Measurements from ENCODE around the gene RAB27A. TPM values are rescaled to one million over a fixed set of nuclear protein-coding genes. Genes with fewer than 3 reads are reported as not detected.

Gene RAB27A
- total RNA-seq, 1 experiment from 2014 or later = 6.3 TPM

GRCh38 chr15:55179141-55179540, 110.5 kb downstream of the RAB27A start:
- no peaks in the 10 kb centered on the region for H3K27me3 ChIP-seq (ENCODE audit: low read length)
- H3K9ac ChIP-seq (ENCODE audit: low read length) = no peak overlapping the region
- ATAC-seq = no peak
- H3K9me3 ChIP-seq (ENCODE audit: low read length) = no peaks in the 10 kb centered on the region
- H3K4me2 ChIP-seq (ENCODE audit: low read length) = no peak overlapping the region
- H3K4me1 ChIP-seq (ENCODE audit: insufficient read depth, low read length) = peaks cover 10% of the 10 kb centered on the region
- intact Hi-C loops (cut with micrococcal nuclease) = no loop called here
- H3K79me2 ChIP-seq (ENCODE audit: low read length) = no peaks in the 10 kb centered on the region
- H2AFZ ChIP-seq (ENCODE audit: low read length) = no peak overlapping the region
- no peak for DNase-seq
- POLR2A ChIA-PET (ENCODE audit: unreplicated experiment) = no interaction called here
- CTCF ChIA-PET = no interaction called here
- no TSS peak for BruUV-seq (replicated peaks)
- H3K9me2 ChIP-seq (replicated peaks; ENCODE audit: low read length) = no peaks in the 10 kb centered on the region
- H3K36me3 ChIP-seq (ENCODE audit: low read depth, low read length) = peaks cover 36% of the 10 kb centered on the region
- no peaks in the 10 kb centered on the region for H3F3A ChIP-seq (ENCODE audit: low read length, unreplicated experiment)
- 0 out of 2 replicates have a peak, but pooled peaks cover 3% of the 10 kb centered on the region for H4K20me1 ChIP-seq (ENCODE audit: low read length)
- H3K4me3 ChIP-seq (ENCODE audit: low read length) = no peak overlapping the region
- TF ChIP-seq, protein P1, sequence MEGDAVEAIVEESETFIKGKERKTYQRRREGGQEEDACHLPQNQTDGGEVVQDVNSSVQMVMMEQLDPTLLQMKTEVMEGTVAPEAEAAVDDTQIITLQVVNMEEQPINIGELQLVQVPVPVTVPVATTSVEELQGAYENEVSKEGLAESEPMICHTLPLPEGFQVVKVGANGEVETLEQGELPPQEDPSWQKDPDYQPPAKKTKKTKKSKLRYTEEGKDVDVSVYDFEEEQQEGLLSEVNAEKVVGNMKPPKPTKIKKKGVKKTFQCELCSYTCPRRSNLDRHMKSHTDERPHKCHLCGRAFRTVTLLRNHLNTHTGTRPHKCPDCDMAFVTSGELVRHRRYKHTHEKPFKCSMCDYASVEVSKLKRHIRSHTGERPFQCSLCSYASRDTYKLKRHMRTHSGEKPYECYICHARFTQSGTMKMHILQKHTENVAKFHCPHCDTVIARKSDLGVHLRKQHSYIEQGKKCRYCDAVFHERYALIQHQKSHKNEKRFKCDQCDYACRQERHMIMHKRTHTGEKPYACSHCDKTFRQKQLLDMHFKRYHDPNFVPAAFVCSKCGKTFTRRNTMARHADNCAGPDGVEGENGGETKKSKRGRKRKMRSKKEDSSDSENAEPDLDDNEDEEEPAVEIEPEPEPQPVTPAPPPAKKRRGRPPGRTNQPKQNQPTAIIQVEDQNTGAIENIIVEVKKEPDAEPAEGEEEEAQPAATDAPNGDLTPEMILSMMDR (conservative IDR thresholded peaks at IDR 0.05; ENCODE audit: low read depth, low read length) = no peak
- H3K27ac ChIP-seq (ENCODE audit: low read length) = no peak overlapping the region

- no peak for TF ChIP-seq EZH2 (IDR thresholded peaks at IDR 0.05; ENCODE audit: low read length, unreplicated experiment)
- H3K4me2 ChIP-seq (ENCODE audit: low read length) = no peak overlapping the region
- BruUV-seq (replicated peaks) = no TSS peak
- no peaks in the 10 kb centered on the region for H3K36me3 ChIP-seq (ENCODE audit: low read depth, low read length)
- no peaks in the 10 kb centered on the region for H3K27me3 ChIP-seq (ENCODE audit: low read length)
- H3K9me3 ChIP-seq (ENCODE audit: low read length) = no peaks in the 10 kb centered on the region
- ATAC-seq (no peak), DNase-seq (no peak)
- H3K79me2 ChIP-seq (ENCODE audit: low read length) = no peaks in the 10 kb centered on the region
- no peaks in the 10 kb centered on the region for H3F3A ChIP-seq (ENCODE audit: low read length, unreplicated experiment)
- no peak overlapping the region for H3K9ac ChIP-seq (ENCODE audit: low read length)
- H2AFZ ChIP-seq (ENCODE audit: low read length) = no peak overlapping the region
- no peak overlapping the region for H3K27ac ChIP-seq (ENCODE audit: low read length)
- POLR2A ChIA-PET (ENCODE audit: unreplicated experiment) = no interaction called here
- CTCF ChIA-PET = no interaction called here
- H4K20me1 ChIP-seq (ENCODE audit: low read length) = no peaks in the 10 kb centered on the region
- intact Hi-C loops (cut with micrococcal nuclease) = no loop called here
- H3K4me3 ChIP-seq (ENCODE audit: low read length) = no peak overlapping the region
- no peaks in the 10 kb centered on the region for H3K9me2 ChIP-seq (replicated peaks; ENCODE audit: low read length)
- H3K4me1 ChIP-seq (ENCODE audit: insufficient read depth, low read length) = no peaks in the 10 kb centered on the region
Measured at GRCh38 chr15:55170361-55170760, 119.3 kb downstream of the RAB27A start.

- Histone ChIP-seq H3K4me1 (ENCODE audit: insufficient read depth, low read length) (no peaks in the 10 kb centered on the region), H3K9ac (ENCODE audit: low read length) (no peak overlapping the region), H3F3A (ENCODE audit: low read length, unreplicated experiment) (no peaks in the 10 kb centered on the region), H3K79me2 (ENCODE audit: low read length) (no peaks in the 10 kb centered on the region), H3K27me3 (ENCODE audit: low read length) (no peaks in the 10 kb centered on the region), H3K9me2 (replicated peaks; ENCODE audit: low read length) (no peaks in the 10 kb centered on the region), H3K4me3 (ENCODE audit: low read length) (no peak overlapping the region), H3K36me3 (ENCODE audit: low read depth, low read length) (no peaks in the 10 kb centered on the region), H3K4me2 (ENCODE audit: low read length) (no peak overlapping the region), H3K9me3 (ENCODE audit: low read length) (no peaks in the 10 kb centered on the region), H3K27ac (ENCODE audit: low read length) (no peak overlapping the region), H2AFZ (ENCODE audit: low read length) (no peak overlapping the region), H4K20me1 (ENCODE audit: low read length) (no peaks in the 10 kb centered on the region)
- POLR2A ChIA-PET (ENCODE audit: unreplicated experiment) = interaction anchor here (0.5 kb wide), 1 partner anchor 689 kb away, joined by 6 read pairs; no protein-coding TSS in a partner anchor
- no TSS peak for BruUV-seq (replicated peaks)
- intact Hi-C loops (cut with micrococcal nuclease) = no loop called here
- TF ChIP-seq, protein P1 (conservative IDR thresholded peaks at IDR 0.05; ENCODE audit: low read depth, low read length) = peak; percentile 78
- no peak for TF ChIP-seq EZH2 (IDR thresholded peaks at IDR 0.05; ENCODE audit: low read length, unreplicated experiment)
- CTCF ChIA-PET = interaction anchor here (0.6 kb wide), 1 partner anchor 51 kb away, joined by 3 read pairs; no protein-coding TSS in a partner anchor
- DNase-seq (peak; percentile 73), ATAC-seq (peak; percentile 89)
Measured at GRCh38 chr15:55168350-55168974, 121.2 kb downstream of the RAB27A start.

All from PC-3 (cell line).